ENCODE measurements around the gene LMO3. TPM values are rescaled to one million over a fixed set of nuclear protein-coding genes. Genes with fewer than 3 reads are reported as not detected.
"Not testable (repeated sequence)": the region's sequence is repeated elsewhere in the genome, so short reads cannot be mapped to it uniquely, and the experiment has no call there.

The LMO3 gene
- total and polyA plus RNA-seq, 9 donors, result 0.68 to 6.8 (median 1.8) TPM

GRCh38 chr12:16562435-16562834 lies 43.5 kb downstream of the LMO3 start:
- 83% methylated on average over 3 of the region's 3 CpGs for WGBS (ENCODE audit: insufficient coverage)
- no peaks in the 10 kb centered on the region for H3K36me3 ChIP-seq (ENCODE audit: control insufficient read depth, insufficient read depth, low read length)
- no peak for DNase-seq
- no peaks in the 10 kb centered on the region for H3K4me1 ChIP-seq (ENCODE audit: control insufficient read depth, insufficient read depth, low read length)
- H3K9me3 ChIP-seq (replicated peaks; ENCODE audit: control insufficient read depth, low read depth, low read length), result no peaks in the 10 kb centered on the region
- H3K4me3 ChIP-seq (ENCODE audit: low read length), result no peak overlapping the region
- H3K27me3 ChIP-seq (ENCODE audit: control insufficient read depth, insufficient read depth, low read length), result no peaks in the 10 kb centered on the region
- H3K27ac ChIP-seq (ENCODE audit: low read length), result no peak overlapping the region

- no peak for DNase-seq
- H3K4me3 ChIP-seq (ENCODE audit: low read length), result no peak overlapping the region
- H3K4me1 ChIP-seq (ENCODE audit: control insufficient read depth, insufficient read depth, low read length), result no peaks in the 10 kb centered on the region
- no peaks in the 10 kb centered on the region for H3K27me3 ChIP-seq (ENCODE audit: control insufficient read depth, insufficient read depth, low read length)
- no peaks in the 10 kb centered on the region for H3K9me3 ChIP-seq (replicated peaks; ENCODE audit: control insufficient read depth, low read depth, low read length)
- no peaks in the 10 kb centered on the region for H3K36me3 ChIP-seq (ENCODE audit: control insufficient read depth, insufficient read depth, low read length)
- no CpG with 5 or more reads among the region's 5 CpGs for WGBS (ENCODE audit: insufficient coverage)
- H3K27ac ChIP-seq (ENCODE audit: low read length), result no peak overlapping the region
These were observed 45.7 kb downstream of the LMO3 start for GRCh38 chr12:16560273-16560672.

GRCh38 chr12:16555630-16556029 lies 50.3 kb downstream of the LMO3 start:
- WGBS (ENCODE audit: insufficient coverage), result 12% methylated on average over 7 of the region's 7 CpGs
- Histone ChIP-seq H3K9me3 (replicated peaks; ENCODE audit: control insufficient read depth, low read depth, low read length) (no peaks in the 10 kb centered on the region), H3K36me3 (ENCODE audit: control insufficient read depth, insufficient read depth, low read length) (no peaks in the 10 kb centered on the region), H3K4me1 (ENCODE audit: control insufficient read depth, insufficient read depth, low read length) (no peaks in the 10 kb centered on the region), H3K27me3 (ENCODE audit: control insufficient read depth, insufficient read depth, low read length) (no peaks in the 10 kb centered on the region), H3K27ac (ENCODE audit: low read length) (no peak overlapping the region), H3K4me3 (ENCODE audit: low read length) (no peak overlapping the region)
- DNase-seq, result no peak

GRCh38 chr12:16553457-16553856 lies 52.5 kb downstream of the LMO3 start:
- no peaks in the 10 kb centered on the region for H3K4me1 ChIP-seq (ENCODE audit: control insufficient read depth, insufficient read depth, low read length)
- H3K9me3 ChIP-seq (replicated peaks; ENCODE audit: control insufficient read depth, low read depth, low read length), result no peaks in the 10 kb centered on the region
- DNase-seq, result no peak
- H3K27me3 ChIP-seq (ENCODE audit: control insufficient read depth, insufficient read depth, low read length), result no peaks in the 10 kb centered on the region
- no CpG with 5 or more reads among the region's 3 CpGs for WGBS (ENCODE audit: insufficient coverage)
- H3K27ac ChIP-seq (ENCODE audit: low read length), result no peak overlapping the region
- no peak overlapping the region for H3K4me3 ChIP-seq (ENCODE audit: low read length)
- H3K36me3 ChIP-seq (ENCODE audit: control insufficient read depth, insufficient read depth, low read length), result no peaks in the 10 kb centered on the region

- DNase-seq, result no peak
- Histone ChIP-seq H3K9me3 (replicated peaks; ENCODE audit: control insufficient read depth, low read depth, low read length) (no peaks in the 10 kb centered on the region), H3K36me3 (ENCODE audit: control insufficient read depth, insufficient read depth, low read length) (no peaks in the 10 kb centered on the region), H3K27me3 (ENCODE audit: control insufficient read depth, insufficient read depth, low read length) (no peaks in the 10 kb centered on the region), H3K27ac (ENCODE audit: low read length) (no peak overlapping the region), H3K4me1 (ENCODE audit: control insufficient read depth, insufficient read depth, low read length) (no peaks in the 10 kb centered on the region), H3K4me3 (ENCODE audit: low read length) (no peak overlapping the region)
These were observed 53.7 kb downstream of the LMO3 start for GRCh38 chr12:16552301-16552700.

- WGBS (ENCODE audit: insufficient coverage), result no CpG with 5 or more reads among the region's 3 CpGs
- Histone ChIP-seq H3K36me3 (ENCODE audit: control insufficient read depth, insufficient read depth, low read length) (no peaks in the 10 kb centered on the region), H3K4me3 (ENCODE audit: low read length) (no peak overlapping the region), H3K9me3 (replicated peaks; ENCODE audit: control insufficient read depth, low read depth, low read length) (no peaks in the 10 kb centered on the region), H3K4me1 (ENCODE audit: control insufficient read depth, insufficient read depth, low read length) (no peaks in the 10 kb centered on the region), H3K27ac (ENCODE audit: low read length) (no peak overlapping the region), H3K27me3 (ENCODE audit: control insufficient read depth, insufficient read depth, low read length) (no peaks in the 10 kb centered on the region)
- no peak for DNase-seq
These were observed 60.1 kb downstream of the LMO3 start for GRCh38 chr12:16545836-16546235.

GRCh38 chr12:16542586-16542985 lies 63.4 kb downstream of the LMO3 start:
- H3K4me3 ChIP-seq (ENCODE audit: low read length), result no peak overlapping the region
- WGBS (ENCODE audit: insufficient coverage), result no CpG with 5 or more reads among the region's 2 CpGs

GRCh38 chr12:16537652-16538051 lies 68.3 kb downstream of the LMO3 start:
- not testable (repeated sequence) for H3K9me3 ChIP-seq (replicated peaks; ENCODE audit: control insufficient read depth, low read depth, low read length); DNase-seq
- no CpG with 5 or more reads among the region's 1 CpG for WGBS (ENCODE audit: insufficient coverage)

More at GRCh38 chr12:16542586-16542985, 63.4 kb downstream of the LMO3 start:
- no peaks in the 10 kb centered on the region for H3K36me3 ChIP-seq (ENCODE audit: control insufficient read depth, insufficient read depth, low read length)
- H3K9me3 ChIP-seq (replicated peaks; ENCODE audit: control insufficient read depth, low read depth, low read length), result no peaks in the 10 kb centered on the region
- no peaks in the 10 kb centered on the region for H3K27me3 ChIP-seq (ENCODE audit: control insufficient read depth, insufficient read depth, low read length)
- H3K4me1 ChIP-seq (ENCODE audit: control insufficient read depth, insufficient read depth, low read length), result no peaks in the 10 kb centered on the region
- no peak overlapping the region for H3K27ac ChIP-seq (ENCODE audit: low read length)
- DNase-seq, result no peak

GRCh38 chr12:16531621-16532020 lies 74.3 kb downstream of the LMO3 start:
- no peaks in the 10 kb centered on the region for H3K36me3 ChIP-seq (ENCODE audit: control insufficient read depth, insufficient read depth, low read length)
- H3K4me3 ChIP-seq (ENCODE audit: low read length), result no peak overlapping the region
- no peaks in the 10 kb centered on the region for H3K9me3 ChIP-seq (replicated peaks; ENCODE audit: control insufficient read depth, low read depth, low read length)
- no peaks in the 10 kb centered on the region for H3K27me3 ChIP-seq (ENCODE audit: control insufficient read depth, insufficient read depth, low read length)
- DNase-seq, result peak; percentile 68
- H3K27ac ChIP-seq (ENCODE audit: low read length), result no peak overlapping the region
- H3K4me1 ChIP-seq (ENCODE audit: control insufficient read depth, insufficient read depth, low read length), result peaks cover 4% of the 10 kb centered on the region
- WGBS (ENCODE audit: insufficient coverage), result 32% methylated on average over 3 of the region's 3 CpGs

More at GRCh38 chr12:16537652-16538051, 68.3 kb downstream of the LMO3 start:
- not testable (repeated sequence) for H3K27ac ChIP-seq (ENCODE audit: low read length); H3K27me3 ChIP-seq (ENCODE audit: control insufficient read depth, insufficient read depth, low read length); H3K4me3 ChIP-seq (ENCODE audit: low read length); H3K36me3 ChIP-seq (ENCODE audit: control insufficient read depth, insufficient read depth, low read length); H3K4me1 ChIP-seq (ENCODE audit: control insufficient read depth, insufficient read depth, low read length)

- whole genome bisulfite sequencing (ENCODE audit: insufficient coverage), result 11% methylated on average over 1 of the region's 2 CpGs
- no peaks in the 10 kb centered on the region for H3K9me3 ChIP-seq (replicated peaks; ENCODE audit: control insufficient read depth, low read depth, low read length)
- H3K4me3 ChIP-seq (ENCODE audit: low read length), result no peak overlapping the region
- no peaks in the 10 kb centered on the region for H3K27me3 ChIP-seq (ENCODE audit: control insufficient read depth, insufficient read depth, low read length)
- peaks cover 4% of the 10 kb centered on the region for H3K4me1 ChIP-seq (ENCODE audit: control insufficient read depth, insufficient read depth, low read length)
- H3K36me3 ChIP-seq (ENCODE audit: control insufficient read depth, insufficient read depth, low read length), result no peaks in the 10 kb centered on the region
- H3K27ac ChIP-seq (ENCODE audit: low read length), result no peak overlapping the region
- DNase-seq, result no peak
These were observed 75.6 kb downstream of the LMO3 start for GRCh38 chr12:16530268-16530850.

GRCh38 chr12:16526693-16527092 lies 79.3 kb downstream of the LMO3 start:
- DNase-seq, result peak; percentile 62
- H3K4me3 ChIP-seq (ENCODE audit: low read length), result no peak overlapping the region
- H3K27ac ChIP-seq (ENCODE audit: low read length), result no peak overlapping the region
- no CpG with 5 or more reads among the region's 2 CpGs for WGBS (ENCODE audit: insufficient coverage)
- H3K4me1 ChIP-seq (ENCODE audit: control insufficient read depth, insufficient read depth, low read length), result peaks cover under 1% of the 10 kb centered on the region
- no peaks in the 10 kb centered on the region for H3K27me3 ChIP-seq (ENCODE audit: control insufficient read depth, insufficient read depth, low read length)
- H3K9me3 ChIP-seq (replicated peaks; ENCODE audit: control insufficient read depth, low read depth, low read length), result no peaks in the 10 kb centered on the region
- no peaks in the 10 kb centered on the region for H3K36me3 ChIP-seq (ENCODE audit: control insufficient read depth, insufficient read depth, low read length)
